HG02840 (cell line): ENCODE data around the gene WDR88.

ENCODE experiments used
- ATAC-seq: cut with Tn5 transposase; IDR thresholded peaks from one replicate; pipeline ENCODE4 v1.9.1; 2021; ENCODE audit warnings: mild to moderate bottlenecking, moderate library complexity, moderate number of reproducible peaks; ENCODE audit not compliant: unreplicated experiment, low FRiP score

WDR88 gene

DNA sequence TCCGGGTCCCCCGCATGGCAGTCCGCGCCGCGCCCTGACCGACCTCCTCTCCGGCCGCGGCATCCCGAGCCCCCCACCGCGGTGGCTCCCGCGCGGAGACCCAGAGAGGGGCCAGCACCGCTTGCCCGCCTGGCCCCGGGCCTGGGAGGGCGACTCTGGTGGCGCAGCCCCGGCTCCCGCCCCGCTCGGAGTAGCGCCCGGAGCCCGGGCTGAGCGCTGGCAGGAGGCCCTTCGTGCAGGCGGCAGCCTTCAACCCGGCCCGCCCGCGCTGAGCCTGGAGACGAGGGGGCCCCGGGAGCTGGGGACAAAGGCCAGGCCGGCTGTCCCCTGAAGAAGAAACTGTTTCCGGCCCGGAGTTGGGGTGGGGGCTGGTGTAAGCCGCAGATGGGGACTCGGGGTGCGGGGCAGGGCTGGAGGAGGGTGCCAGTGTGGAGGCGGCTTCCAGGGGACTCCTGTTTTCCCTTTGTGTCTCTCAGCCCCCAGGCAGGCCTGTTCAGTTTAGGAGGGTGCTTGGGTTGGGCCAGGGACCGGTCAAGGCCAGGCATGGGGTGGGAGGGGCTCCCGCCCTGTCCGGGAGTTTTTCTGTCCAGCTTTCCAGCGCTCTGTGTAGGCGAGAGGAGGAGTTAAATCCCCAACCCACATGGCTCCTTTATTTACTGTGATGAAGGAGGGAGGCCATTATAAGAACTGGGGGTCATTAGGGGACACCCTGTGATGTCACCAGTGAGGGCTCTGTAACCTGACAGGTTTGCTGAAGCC, 63.2 kb downstream of the WDR88 start:
- no peak for ATAC-seq

DNA sequence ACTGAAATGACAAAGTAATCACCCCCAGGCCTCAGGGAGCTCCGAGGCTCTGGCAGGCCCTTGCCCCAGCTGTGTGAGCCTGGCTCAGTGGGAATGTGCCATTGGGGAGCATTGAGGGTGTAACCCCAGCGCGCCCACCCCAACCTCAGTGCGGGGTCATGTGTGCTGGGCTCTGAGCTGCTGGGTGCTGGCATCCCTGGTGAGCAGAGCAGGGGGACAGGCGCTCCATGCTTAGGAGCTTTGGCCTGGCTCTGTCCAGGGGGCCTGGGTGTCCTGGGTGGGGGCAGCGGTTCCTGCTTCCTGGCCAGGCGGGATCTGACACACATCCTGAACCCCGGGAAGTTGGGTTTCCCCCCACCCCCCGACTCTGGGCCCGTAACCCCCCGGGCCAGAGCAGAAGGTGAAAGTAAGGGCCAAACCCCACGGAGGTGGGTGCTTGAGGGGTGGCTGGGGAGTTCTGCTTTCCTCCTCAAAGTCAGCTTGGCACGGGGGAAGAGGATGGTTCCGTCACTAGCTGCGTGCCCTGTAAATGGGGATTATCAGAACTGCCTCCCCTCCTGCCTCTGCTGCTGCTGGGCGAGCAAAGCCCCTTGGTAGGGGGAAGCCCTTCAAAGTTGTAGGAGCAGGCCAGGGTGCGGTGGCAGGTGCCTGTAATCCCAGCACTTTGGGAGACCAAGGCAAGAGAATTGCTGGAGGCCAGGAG, 63.9 kb downstream of the WDR88 start:
- no peak for ATAC-seq

DNA sequence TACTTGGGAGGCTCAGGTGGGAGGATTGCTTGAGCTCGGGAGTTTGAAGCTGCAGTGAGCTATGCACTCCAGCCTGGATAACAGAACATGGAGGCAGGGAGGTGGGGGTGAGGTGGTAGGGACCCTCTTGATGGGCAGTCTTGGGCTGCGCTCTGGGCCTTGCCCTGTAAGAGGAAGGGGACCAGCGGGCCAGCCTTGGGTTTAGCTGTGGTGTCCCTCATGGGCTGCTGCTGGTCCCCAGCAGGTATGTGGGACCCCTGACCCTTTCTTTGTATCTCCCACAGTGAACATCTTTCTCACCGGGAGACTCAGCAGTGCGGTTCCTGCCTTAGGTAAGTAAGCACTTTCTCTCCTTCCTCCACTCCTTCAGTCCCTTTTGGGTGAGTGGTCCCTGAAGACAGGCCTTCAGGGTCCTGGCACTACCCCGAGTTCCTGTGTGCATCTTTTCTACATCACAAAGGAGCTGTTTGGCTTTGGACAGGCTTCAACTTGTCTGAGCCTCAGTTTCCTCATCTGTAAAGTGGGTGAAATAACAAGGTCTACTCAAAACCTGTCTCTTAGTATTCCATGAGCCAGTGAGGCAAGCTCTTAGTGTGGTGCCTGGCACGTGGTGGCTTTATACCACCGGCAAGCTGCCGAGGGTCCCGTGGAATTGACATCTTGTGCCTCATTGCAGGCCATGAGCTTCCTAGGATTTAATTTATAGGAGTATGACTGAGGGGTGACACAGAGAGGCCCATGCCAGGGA, 64.7 kb downstream of the WDR88 start:
- no peak for ATAC-seq

DNA sequence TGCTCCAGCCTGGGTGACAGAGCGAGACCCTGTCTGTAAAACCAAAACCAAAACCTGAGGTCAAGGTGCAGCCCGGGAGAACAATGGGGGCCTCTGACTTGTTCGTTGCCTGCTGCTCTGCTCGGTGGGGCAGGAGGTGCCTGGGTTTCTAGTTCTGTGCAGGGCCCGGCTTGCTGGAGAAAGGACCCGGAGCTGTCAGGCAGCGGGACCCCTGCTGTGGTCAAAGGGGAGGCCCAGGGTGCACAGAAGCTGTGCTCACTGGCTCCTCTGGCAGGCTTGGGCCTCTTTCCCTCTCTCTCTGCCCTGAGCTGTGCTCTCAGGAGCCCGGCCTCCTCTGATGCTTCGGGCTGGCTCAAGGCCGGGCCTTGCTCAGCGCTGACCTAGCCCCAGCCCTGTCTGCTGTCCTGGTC, 65.7 kb downstream of the WDR88 start:
- ATAC-seq: no peak

GRCh38 chr19:33198169-33198568, 66.3 kb downstream of the WDR88 start:
- ATAC-seq: no peak

DNA sequence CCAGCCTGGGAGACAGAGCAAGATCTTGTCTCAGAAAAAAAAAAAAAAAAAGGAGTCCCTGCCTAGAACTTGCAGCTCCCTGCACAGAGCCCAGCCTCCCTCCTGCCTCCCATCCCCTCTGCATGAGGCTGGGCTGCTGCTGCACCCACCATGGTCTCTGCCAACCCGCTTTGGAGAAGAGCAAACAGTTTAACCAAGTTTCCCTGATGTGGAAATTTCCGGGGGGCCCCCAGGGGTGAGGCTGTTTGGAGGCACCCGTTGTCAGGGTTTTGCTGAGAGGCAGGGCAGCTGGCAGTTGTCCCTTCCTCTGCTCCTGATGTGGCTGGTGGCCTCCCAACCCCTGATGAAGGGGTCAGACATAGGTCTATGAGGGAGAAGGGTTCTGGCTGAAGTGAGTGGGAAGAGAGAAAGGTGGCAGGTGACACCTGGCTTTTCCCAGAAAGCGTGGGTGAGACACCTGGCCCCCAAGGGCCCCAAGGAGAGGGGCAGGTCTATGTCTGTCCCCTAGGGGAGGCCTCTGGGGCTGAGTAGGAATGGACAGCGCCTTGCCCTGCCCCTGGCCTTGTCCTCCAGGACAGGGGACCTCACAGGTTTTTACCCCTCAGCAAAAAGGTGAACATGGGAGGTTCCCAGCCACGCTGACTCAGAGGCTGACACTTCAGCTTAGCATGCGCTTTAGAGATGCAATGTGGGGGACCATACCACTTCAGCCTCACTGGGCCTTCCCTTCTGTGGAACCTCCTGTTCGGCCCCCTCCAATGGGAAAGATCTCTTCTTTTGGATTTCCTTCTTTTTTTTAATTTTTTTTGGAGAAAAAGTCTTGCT, 67.7 kb downstream of the WDR88 start:
- ATAC-seq: no peak

- no peak for ATAC-seq
These were observed 69.6 kb downstream of the WDR88 start for GRCh38 chr19:33201473-33201872.

DNA sequence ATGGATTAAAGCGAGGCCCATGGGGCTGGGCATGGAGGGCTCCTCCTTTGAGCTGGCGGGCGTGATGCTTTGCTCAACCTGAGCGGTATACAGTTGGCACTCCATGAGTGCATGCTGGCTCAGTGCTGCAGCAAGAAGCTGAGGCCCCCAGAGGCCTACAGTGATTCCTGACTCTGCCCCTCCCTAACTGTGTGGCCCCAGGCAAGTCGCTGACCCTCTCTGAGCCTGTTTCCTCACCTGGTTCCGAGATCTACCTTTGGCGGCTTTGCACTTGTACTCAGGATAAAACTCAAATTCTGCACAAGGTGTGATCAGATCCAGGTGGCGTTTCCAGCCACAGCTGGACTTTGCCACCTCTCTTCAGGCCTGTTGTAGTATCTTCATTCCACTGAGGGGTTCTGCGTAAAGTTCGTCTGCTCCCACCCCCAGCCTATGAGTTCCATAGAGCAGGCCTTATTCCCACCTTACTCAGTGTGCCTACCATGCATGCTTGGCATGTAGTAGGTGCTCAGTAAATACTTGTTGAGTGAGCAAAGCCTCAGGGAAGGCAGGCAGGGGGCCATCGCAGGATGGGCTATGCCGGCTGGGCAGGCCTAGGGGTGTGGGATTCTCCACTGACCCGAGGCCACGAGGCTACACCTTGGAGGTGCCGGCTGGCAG, 70.1 kb downstream of the WDR88 start:
- ATAC-seq: no peak

GRCh38 chr19:33202546-33203507, 70.9 kb downstream of the WDR88 start:
- no peak for ATAC-seq

DNA sequence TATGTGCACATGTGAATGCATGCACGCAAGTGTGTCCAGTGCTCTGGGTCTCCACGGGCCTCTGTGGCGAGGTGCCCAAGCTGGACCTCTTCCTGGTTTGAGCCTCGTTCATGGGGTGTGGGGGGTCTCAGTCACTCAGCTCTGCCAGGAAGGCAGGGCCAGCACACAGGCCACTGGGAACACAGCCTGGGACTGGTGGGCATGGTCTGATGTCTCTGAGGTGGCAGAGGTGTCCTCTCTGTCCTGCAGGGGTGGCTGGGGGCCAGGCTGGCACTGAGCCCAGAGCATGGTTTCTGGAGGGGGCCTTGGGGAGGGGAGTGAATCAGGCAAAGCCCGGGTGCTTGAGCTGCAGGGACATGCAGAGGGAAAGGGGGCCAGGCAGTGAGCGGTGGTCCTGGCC, 71.6 kb downstream of the WDR88 start:
- no peak for ATAC-seq

DNA sequence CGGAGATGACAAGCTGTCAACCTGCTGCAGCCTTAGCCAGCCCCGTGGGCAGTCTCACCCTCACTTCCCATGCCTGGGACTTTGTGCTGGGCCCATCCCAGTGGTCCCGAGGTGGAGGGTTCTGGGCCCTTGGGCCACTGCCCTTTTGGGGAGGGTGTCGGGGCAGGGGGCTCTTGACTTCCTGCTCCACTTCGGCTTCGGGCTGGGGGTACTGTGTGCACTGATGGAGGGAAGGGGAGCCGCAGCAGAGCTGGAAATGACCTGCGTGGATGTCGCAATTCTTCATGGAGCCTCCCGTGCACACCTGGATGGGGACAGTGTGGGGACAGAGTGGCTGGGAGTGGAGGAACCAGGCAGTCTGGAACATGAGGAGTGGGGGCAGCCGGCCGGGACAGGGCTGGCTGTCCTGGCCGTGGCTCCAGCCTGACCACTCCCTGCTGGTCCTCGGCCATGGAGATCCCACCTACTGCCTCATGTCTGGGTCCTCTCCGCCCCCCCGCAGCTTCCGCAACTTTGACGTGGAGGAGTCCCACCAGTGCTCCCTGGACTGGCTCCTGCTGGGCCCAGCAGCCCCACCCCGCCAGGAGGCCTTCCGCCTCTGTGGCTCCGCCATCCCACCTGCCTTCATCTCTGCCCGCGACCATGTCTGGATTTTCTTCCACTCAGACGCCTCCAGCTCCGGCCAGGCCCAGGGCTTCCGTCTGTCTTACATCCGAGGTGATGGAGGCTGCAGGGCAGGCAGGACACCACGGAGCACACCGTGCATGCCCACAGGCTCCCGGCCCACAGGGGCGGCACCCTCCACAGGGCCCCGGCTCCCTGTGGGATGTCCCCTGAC, 72.4 kb downstream of the WDR88 start:
- ATAC-seq: no peak

- ATAC-seq: no peak
These were observed 73.2 kb downstream of the WDR88 start for GRCh38 chr19:33205110-33205509.

- no peak for ATAC-seq
These were observed 73.8 kb downstream of the WDR88 start for GRCh38 chr19:33205531-33206260.

DNA sequence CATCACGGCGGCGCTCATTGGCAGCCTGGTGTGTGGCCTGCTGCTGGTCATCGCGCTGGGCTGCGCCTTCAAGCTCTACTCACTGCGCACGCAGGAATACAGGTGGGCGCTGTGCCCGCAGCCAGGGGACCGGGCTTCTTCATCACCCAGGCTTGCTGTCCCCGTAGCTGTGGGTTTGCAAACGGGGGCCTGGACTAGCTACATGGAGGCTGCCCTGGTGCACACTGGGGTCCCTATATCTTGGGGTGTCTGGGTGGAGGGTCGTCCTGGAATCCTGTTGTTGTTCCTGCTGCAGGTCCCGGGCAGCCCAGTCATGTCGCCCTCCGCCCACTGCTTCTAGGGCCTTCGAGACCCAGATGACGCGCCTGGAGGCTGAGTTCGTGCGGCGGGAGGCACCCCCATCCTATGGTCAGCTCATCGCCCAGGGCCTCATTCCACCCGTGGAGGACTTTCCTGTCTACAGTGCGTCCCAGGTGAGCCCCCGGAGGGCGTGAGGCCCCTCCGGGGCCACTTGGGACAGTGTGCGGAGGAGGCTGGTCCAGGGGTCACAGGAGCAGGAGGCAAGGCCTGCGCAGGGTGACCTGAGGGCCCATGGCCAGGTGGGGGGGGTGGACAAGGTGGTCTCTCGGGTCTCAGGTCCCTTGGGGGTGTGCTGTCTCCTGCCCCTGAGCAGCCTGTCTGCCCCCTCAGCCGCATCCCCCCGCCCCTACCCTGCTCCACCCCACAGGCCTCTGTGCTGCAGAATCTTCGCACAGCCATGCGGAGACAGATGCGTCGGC, 74.5 kb downstream of the WDR88 start:
- no peak for ATAC-seq

- ATAC-seq: no peak
These were observed 75.2 kb downstream of the WDR88 start for GRCh38 chr19:33207040-33207620.

DNA sequence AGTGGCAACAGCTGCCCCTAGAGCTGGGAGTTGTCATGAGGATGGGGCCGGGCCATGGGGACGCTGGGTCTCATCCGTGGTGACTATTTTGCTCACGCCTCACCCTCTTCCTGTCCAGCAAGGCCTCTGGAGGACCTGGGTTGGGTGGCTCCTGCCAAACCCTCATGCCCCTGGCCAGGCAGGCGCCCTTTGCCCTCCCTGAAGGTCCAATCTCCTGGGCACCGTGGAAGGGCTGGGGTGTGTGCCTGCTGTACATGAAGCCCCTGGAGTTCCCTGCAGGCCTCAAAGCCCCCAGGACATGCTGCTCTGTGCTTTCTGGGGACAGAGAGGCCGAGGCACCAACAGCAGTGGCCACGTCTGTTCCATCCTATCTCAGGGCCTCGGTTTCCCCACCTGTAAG, 76.0 kb downstream of the WDR88 start:
- no peak for ATAC-seq
